GM15510 (cell line): ENCODE results near the gene UHRF2.

Experiments
- POLR2A ChIP-seq: IDR thresholded peaks from 3 replicates; pipeline ENCODE4 v1.6.1; 2011; ENCODE audit warnings: borderline replicate concordance; ENCODE audit not compliant: insufficient read length; ENCODE audit errors: extremely low read depth

UHRF2 gene

GRCh38 chr9:6412487-6413364 is at the start of gene UHRF2:
TSS of gene UHRF2 (plus strand) at chr9:6413199. CDS start at chr9:6413491, 292 bp downstream.
- TF ChIP-seq POLR2A = peak; percentile 92

DNA sequence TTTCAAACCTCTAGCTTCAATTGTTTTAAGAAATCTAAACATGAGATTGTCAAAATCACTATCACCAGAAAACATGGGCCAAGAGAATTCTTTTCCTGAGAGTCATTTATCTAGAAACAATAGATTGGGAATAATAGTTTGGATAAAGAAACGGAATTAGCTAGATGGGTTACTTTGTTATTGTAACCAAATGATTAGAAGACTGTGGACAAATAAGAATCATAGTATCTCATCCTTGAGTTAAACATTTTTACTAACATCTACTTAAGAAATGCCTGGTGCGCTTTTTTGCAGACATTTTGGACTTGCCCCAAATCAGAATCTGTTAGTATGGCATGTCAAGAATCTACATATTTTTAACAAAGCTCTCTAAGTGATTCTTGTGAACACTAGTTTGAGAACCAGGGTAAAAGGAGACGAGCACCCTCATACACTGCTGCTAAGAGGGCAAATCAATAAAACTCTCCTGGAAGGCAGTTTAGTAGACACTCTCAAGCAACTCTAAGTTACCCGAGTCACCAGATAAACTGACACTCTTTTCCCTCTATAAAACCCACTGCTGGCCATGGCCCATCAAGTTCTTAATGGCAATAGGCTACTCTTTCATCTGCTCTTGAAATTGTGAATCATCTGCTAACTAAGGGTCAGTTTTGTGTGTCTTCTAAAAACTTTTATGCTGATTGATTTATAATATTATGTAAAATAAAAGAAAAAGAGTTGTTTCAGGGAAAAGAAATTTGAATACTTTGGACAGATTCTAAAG is 45.7 kb upstream of the UHRF2 start:
- TF ChIP-seq POLR2A = no peak

- no peak for TF ChIP-seq POLR2A
These were observed 44.2 kb upstream of the UHRF2 start for GRCh38 chr9:6368831-6369230.

DNA sequence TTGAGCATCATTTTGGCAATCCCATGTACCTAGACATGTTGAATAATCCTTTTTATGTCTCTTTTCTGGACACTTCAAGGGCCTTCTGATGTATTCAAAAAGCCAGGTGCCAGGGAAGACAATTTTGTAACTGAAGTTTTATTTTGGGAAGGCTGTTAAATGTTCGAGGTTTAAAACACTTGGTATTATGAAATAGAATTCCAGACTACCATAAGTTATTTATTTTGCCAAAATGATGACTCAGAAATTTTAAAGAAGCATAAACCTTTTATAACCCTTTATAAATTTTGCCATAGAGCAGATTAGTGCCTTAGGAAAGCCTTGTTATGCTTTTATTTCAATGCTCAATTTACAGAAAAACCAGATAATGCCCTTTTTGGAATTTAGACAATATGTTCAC is 30.3 kb upstream of the UHRF2 start:
- TF ChIP-seq POLR2A = no peak

DNA sequence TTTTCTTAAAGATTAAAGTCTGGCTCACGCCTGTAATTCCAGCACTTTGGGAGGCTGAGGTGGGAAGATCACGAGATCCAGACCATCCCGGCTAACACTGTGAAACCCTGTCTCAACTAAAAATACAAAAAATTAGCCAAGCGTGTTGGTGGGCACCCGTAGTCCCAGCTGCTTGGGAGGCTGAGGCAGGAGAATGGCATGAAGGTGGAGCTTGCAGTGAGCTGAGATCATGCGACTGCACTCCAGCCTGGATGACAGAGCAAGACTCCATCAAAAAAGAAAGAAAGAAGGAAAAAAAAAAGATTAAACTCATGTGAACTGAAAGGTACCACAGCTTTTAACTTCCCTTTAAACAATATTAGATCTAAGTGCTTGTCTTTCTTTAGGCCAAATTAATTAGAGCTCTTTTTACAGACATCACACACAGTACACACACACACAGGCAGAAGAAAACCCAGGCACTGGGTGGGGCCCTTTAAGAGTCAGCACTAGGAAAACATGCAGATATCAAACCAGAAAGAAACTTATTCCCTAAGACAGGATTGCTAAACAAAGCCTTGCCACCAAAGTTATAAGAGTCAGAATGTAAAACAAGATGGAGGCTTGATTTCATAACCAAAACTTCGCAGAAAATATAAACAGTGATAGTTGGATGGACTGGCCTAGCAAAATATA is 29.3 kb upstream of the UHRF2 start:
- no peak for TF ChIP-seq POLR2A

- no peak for TF ChIP-seq POLR2A
These were observed 28.3 kb upstream of the UHRF2 start for GRCh38 chr9:6384732-6385131.

- no peak for TF ChIP-seq POLR2A
These were observed 13.9 kb upstream of the UHRF2 start for GRCh38 chr9:6399071-6399470.

- TF ChIP-seq POLR2A = no peak
These were observed 7.6 kb upstream of the UHRF2 start for GRCh38 chr9:6405371-6405770.

DNA sequence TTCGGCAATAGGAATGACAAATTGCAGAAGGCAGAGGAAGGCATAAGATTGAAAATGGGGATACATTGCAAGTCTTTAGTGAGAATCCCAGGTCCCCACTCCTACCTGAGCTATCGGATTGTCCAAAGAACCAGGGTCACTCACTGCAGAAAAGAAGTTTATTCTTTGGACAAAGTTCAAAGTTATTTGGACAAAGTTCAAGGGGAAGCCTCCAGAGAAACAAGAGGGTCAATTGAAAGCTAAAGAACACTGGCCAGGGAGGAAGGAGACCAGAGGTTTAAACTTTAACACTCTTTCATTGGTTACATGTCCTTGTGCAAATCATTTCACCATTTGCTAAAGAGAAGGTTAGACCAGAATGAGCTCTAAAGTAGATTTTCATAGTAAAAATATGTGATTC is 5.2 kb upstream of the UHRF2 start:
- no peak for TF ChIP-seq POLR2A

DNA sequence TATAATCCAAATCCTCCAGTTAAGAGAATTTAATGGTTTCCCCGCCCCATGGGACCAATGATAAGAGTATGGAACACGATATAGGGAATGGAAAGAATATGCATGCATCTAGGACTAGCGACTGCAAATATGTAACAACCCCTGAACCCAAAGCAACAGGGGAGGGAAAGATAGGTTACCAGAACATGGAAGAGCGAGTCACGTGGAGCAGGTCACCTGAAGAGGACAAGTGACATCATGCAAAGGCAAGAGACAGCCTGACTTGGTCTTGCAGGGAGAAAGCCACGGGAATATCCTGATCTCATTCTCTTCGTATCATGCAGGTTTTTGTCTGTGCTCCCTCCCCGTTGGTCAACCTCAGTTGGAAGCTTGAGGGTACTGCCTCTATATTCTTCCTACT is 4.7 kb upstream of the UHRF2 start:
- no peak for TF ChIP-seq POLR2A

GRCh38 chr9:6409811-6410210 is 3.2 kb upstream of the UHRF2 start:
- TF ChIP-seq POLR2A = no peak

DNA sequence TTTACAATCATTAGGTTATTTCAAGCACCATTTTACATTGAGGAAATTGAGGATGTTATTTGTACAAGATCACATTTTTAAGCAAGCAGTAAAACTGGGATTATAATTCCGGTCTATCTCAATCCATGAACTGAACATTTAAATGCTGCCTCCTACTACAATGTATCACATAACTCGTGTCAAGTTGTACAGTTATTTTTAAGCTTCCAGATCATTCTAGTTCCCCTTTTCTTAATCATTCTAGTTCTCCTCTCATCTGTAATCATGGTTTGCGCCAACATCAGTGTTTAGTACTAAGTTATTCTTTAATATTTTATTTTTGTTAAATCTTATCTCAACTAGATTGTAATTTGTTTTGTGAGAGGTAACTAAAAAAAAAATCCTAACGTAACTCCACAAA is 2.4 kb upstream of the UHRF2 start:
- no peak for TF ChIP-seq POLR2A

- TF ChIP-seq POLR2A = no peak
These were observed 607 bp downstream of the UHRF2 start for GRCh38 chr9:6413365-6414246.

- no peak for TF ChIP-seq POLR2A
These were observed 1.2 kb downstream of the UHRF2 start for GRCh38 chr9:6414247-6414641.
